AG10803 (cell line): ENCODE data around the gene FKRP.

Source experiments
- DNase-seq: peaks from one replicate; pipeline ENCODE4 v3.0.0; 2010; ENCODE audit warnings: low read depth
- H3K4me3 ChIP-seq: 2 replicates; pipeline ENCODE4 v1.5.1; 2011; ENCODE audit warnings: mild to moderate bottlenecking, low read length, control low read depth
- TF ChIP-seq, protein P1 (sequence below): conservative IDR thresholded peaks from 2 replicates; pipeline ENCODE4 v1.5.1; 2011; ENCODE audit warnings: mild to moderate bottlenecking, low read length, control low read depth, inconsistent platforms

Gene FKRP

DNA sequence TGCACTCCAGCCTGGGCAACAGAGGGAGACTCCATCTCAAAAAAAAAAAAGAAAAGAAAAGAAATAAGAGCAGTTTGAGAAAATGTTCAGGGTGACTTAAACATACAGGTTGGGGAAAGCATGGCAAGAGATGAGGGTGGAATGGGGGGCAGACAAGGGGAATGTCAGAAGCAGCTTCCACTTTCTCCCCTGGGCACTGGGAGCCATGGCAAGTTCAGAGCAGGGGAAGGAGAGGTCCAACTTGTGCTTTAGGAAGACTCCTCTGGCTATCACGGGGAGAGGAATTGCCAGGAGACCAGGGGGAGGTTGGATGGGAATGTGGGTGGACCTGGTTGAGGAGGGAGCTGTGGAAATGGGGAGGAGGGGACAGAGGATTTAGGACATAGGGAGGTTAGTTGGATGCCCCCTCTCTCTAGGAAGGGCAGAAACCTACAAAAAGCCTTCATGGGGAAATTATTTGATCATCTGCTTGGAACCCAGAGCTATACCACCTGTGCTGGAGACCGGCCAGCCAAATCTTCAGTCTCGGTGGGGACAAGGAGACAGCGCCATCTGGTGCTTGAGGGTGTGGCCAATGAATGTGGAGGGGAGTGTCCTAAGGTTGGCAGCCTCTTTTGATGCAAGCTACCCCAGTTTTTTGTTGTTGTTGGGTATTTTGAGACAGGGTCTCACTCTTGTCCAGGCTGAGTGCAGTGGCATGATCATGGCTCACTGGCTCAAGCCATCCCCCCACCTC, 7.7 kb downstream of the FKRP start:
- TF ChIP-seq, protein P1, sequence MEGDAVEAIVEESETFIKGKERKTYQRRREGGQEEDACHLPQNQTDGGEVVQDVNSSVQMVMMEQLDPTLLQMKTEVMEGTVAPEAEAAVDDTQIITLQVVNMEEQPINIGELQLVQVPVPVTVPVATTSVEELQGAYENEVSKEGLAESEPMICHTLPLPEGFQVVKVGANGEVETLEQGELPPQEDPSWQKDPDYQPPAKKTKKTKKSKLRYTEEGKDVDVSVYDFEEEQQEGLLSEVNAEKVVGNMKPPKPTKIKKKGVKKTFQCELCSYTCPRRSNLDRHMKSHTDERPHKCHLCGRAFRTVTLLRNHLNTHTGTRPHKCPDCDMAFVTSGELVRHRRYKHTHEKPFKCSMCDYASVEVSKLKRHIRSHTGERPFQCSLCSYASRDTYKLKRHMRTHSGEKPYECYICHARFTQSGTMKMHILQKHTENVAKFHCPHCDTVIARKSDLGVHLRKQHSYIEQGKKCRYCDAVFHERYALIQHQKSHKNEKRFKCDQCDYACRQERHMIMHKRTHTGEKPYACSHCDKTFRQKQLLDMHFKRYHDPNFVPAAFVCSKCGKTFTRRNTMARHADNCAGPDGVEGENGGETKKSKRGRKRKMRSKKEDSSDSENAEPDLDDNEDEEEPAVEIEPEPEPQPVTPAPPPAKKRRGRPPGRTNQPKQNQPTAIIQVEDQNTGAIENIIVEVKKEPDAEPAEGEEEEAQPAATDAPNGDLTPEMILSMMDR: peak; percentile 48
- no peak overlapping the region for H3K4me3 ChIP-seq
- no peak for DNase-seq

DNA sequence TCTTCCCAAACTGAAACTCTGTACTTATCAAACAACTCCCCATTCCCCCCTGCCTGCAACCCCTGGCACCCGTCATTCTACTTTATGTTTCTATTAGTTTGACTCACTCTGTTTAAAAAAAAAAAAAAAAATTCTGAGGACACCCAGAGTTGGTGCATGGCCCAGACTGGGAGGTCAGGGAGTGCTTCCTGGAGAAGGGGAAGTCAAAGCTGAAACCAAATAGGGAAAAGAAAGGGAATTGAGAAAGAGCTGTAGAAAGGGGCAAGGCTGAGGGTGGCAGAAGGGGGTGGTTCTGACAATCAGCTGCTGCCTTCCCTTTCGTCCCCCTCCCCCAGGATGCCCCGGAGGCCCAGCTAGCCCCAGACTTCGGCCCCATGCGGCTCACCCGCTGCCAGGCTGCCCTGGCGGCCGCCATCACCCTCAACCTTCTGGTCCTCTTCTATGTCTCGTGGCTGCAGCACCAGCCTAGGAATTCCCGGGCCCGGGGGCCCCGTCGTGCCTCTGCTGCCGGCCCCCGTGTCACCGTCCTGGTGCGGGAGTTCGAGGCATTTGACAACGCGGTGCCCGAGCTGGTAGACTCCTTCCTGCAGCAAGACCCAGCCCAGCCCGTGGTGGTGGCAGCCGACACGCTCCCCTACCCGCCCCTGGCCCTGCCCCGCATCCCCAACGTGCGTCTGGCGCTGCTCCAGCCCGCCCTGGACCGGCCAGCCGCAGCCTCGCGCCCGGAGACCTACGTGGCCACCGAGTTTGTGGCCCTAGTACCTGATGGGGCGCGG, 9.4 kb downstream of the FKRP start:
- peak; percentile 64 for DNase-seq
- H3K4me3 ChIP-seq: no peak overlapping the region
- TF ChIP-seq, protein P1: no peak

DNA sequence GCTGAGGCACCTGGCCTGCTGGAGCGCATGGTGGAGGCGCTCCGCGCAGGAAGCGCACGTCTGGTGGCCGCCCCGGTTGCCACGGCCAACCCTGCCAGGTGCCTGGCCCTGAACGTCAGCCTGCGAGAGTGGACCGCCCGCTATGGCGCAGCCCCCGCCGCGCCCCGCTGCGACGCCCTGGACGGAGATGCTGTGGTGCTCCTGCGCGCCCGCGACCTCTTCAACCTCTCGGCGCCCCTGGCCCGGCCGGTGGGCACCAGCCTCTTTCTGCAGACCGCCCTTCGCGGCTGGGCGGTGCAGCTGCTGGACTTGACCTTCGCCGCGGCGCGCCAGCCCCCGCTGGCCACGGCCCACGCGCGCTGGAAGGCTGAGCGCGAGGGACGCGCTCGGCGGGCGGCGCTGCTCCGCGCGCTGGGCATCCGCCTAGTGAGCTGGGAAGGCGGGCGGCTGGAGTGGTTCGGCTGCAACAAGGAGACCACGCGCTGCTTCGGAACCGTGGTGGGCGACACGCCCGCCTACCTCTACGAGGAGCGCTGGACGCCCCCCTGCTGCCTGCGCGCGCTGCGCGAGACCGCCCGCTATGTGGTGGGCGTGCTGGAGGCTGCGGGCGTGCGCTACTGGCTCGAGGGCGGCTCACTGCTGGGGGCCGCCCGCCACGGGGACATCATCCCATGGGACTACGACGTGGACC, 10.1 kb downstream of the FKRP start:
- TF ChIP-seq, protein P1: no peak
- H3K4me3 ChIP-seq: no peak overlapping the region
- no peak for DNase-seq

DNA sequence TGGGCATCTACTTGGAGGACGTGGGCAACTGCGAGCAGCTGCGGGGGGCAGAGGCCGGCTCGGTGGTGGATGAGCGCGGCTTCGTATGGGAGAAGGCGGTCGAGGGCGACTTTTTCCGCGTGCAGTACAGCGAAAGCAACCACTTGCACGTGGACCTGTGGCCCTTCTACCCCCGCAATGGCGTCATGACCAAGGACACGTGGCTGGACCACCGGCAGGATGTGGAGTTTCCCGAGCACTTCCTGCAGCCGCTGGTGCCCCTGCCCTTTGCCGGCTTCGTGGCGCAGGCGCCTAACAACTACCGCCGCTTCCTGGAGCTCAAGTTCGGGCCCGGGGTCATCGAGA, 10.7 kb downstream of the FKRP start:
- TF ChIP-seq, protein P1: no peak
- H3K4me3 ChIP-seq: no peak overlapping the region
- DNase-seq: no peak

DNA sequence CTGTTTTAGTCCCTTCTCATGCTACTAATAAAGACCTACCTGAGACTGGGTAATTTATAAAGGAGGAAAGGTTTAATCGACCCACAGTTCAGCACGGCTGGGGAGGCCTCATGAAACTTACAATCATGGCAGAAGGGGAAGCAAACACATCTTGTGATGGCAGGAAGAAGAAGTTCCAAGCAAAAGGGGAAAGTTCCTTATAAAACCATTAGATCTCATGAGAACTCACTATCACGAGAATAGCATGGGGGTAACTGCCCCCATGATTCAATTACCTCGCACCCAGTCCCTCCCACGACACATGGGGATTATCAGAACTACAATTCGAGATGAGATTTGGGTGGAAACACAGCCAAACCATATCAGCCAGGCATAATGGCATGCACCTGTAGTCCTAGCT, 13.3 kb downstream of the FKRP start:
- no peak overlapping the region for H3K4me3 ChIP-seq
- no peak for DNase-seq

DNA sequence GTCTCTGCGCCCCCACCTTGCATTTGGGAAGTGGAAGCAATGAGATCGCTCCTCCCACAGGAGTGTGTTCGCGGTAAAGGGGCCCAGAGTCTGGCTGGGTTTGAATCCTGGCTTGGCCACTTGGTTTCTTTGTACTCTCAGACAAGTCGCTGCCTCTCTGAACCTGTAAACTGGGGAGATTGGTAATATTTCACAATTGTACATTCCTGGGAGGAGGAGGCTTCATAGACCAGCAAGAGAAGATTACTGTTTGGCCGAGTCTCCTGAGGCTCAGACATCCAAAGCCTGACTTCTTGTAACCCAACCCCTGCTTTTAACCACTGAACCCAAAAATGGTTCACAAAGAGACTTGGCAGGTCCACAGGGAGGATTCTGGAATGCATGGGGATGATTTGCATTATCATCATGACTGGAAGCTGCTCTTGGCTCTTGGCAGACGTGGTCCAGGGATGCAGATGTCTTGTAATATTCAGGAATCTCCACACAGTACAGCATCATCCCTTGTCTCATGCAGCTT, 14.0 kb downstream of the FKRP start:
- peak; percentile 100 for DNase-seq
- TF ChIP-seq, protein P1: no peak
- H3K4me3 ChIP-seq: 0 out of 2 replicates have a peak overlapping the region, but pooled peaks have one; percentile 2

More for the DNA sequence above, 13.3 kb downstream of the FKRP start:
- TF ChIP-seq, protein P1: no peak
